Measurements from ENCODE around the gene ZNF335.
A peak's percentile ranks its signal among the peaks of the same experiment; 100 is the strongest.
"Not testable (repeated sequence)": the region's sequence is repeated elsewhere in the genome, so short reads cannot be mapped to it uniquely, and the experiment has no call there.

Gene ZNF335

GRCh38 chr20:46002008-46002407, 30.0 kb upstream of the ZNF335 start:
- peak in 1 of 10 donors; percentile 10 for DNase-seq
- intact Hi-C loops (cut with DNase I) = no loop called here

- intact Hi-C loops (cut with DNase I) = no loop called here
- DNase-seq = peak in 1 of 10 donors; percentile 49
Observed at GRCh38 chr20:46001498-46001897, 29.5 kb upstream of the ZNF335 start.

DNA sequence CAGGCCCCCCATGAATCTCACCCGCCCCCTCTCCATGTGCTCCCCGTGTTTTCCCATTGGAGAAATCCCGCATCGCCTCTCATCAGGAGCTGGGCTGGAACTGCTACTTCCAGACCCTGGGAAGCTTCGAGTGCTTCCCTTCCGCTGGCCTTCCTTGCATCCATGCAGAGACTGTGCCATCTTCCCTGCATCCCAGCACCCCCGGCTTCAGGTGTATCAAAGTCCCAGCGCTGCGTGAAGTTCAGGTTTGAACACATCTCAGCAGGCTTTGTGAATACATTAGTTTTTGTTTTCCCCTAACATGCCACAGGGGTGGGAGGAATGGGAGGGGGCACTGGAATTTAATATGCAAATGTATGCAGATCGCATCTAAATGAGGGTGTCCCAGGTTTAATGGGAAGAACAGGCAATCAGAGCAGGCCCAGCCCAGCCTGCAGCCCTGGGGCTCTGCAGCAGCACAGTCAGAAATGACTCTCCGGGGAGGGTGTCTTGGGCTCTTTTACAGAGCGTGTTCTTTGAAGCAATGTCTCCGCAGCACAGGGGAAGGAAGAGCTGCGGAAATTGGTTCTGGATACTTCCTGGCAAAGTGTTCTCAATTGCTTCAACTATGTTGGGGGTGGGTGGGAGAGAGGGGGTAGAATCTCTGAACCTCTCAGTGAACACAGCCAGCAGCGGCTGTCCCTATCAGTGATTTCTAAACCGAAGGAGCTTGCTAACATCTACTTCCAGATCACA, 28.4 kb upstream of the ZNF335 start:
- peak in 1 of 10 donors; percentile 57 for DNase-seq
- intact Hi-C loops (cut with DNase I) = no loop called here

- intact Hi-C loops (cut with DNase I) = no loop called here
- DNase-seq = peak in 1 of 10 donors; percentile 22
Observed at GRCh38 chr20:45999557-46000261, 27.7 kb upstream of the ZNF335 start.

GRCh38 chr20:45998761-45999160, 26.8 kb upstream of the ZNF335 start:
- peak in 1 of 10 donors; percentile 36 for DNase-seq

DNA sequence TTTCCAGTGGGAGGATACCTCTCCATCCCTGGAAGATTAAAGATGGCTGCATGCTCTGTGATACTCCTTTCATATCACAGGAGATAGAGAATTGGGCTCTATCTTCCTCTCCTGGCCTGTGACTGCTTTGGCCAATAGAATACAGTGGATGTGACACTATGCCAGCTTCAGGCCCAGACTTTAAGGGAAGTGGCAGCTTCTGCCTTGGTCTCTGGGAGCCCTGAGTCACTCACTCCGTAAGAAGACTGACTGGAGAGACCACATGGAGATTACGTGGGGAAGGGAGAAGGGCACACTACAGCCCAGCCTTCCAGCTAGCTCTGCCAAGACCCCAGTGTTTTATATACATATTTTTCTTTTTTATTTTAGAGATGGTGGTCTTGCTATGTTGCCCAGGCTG, 26.3 kb upstream of the ZNF335 start:
- intact Hi-C loops (cut with DNase I) = no loop called here

More at GRCh38 chr20:45998761-45999160, 26.8 kb upstream of the ZNF335 start:
- intact Hi-C loops (cut with DNase I) = no loop called here

GRCh38 chr20:45997187-45997586, 25.2 kb upstream of the ZNF335 start:
- DNase-seq = peak in 1 of 10 donors; percentile 5
- intact Hi-C loops (cut with DNase I) = no loop called here

More for the DNA sequence above, 26.3 kb upstream of the ZNF335 start:
- DNase-seq = peak in 1 of 10 donors; percentile 18

DNA sequence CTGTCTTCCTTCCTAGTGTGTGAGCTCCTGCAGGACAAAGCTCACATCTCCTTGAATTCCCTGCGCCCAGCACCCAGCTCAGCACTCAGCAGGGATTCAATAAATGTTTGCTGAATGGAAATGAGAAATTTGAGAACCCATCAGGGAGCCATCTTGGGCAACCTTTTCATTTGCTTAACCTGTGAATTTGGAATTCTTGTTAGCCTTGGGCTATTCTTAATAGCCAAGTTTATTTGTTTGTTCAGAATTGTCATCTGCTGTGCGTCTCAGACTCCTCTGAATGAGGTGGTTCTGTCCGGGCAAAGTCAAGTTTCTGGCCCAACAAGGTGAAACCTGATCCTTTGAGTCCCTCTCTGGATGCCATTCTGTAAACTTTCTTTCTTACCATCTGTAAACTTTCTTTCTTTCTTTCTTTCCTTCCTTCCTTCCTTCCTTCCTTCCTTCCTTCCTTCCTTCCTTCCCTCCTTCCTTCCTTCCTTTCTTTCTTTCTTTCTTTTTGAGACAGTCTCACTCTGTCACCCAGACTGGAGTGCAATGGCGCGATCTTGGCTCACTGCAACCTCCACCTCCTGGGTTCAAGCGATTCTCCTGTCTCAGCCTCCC, 23.6 kb upstream of the ZNF335 start:
- DNase-seq = peak in 1 of 10 donors; percentile 1
- intact Hi-C loops (cut with DNase I) = not testable (repeated sequence)

DNA sequence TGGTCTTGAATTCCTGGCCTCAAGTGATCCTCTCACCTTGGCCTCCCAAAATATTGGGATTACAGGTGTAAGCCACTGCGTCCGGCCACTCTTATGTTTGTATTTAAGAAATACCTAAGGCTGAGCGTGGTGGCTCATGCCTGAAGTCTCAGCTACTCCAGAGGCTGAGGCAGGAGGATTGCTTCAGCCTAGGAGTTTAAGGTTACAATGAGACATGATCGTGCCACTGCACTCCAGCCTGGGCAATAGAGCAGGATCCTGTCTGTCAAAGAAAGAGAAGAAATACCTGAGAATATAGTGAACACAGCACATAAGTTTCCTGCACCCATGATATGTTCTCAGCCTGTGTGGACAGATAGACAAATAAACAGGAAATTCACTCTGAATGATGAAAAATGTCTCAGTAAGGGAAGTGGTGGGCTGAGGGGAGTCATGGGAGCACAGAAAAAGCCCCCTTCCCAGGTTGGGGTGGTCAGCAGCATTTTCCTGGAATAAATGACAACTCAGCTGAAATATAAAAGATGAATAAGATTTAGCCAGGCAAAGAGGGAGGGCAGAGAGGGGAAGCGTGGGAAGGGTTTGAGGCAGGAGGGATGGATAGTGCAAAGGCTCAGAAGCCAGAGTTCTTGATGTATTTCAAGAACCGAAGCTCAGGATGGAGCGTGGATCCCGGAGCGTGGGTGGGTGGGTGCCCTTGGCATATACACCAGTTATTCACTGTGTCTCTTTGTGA, 22.9 kb upstream of the ZNF335 start:
- intact Hi-C loops (cut with DNase I) = no loop called here
- DNase-seq = peak in 2 of 10 donors; percentile 24 to 33

- intact Hi-C loops (cut with DNase I) = no loop called here
Observed at GRCh38 chr20:45993197-45993951, 21.4 kb upstream of the ZNF335 start.

DNA sequence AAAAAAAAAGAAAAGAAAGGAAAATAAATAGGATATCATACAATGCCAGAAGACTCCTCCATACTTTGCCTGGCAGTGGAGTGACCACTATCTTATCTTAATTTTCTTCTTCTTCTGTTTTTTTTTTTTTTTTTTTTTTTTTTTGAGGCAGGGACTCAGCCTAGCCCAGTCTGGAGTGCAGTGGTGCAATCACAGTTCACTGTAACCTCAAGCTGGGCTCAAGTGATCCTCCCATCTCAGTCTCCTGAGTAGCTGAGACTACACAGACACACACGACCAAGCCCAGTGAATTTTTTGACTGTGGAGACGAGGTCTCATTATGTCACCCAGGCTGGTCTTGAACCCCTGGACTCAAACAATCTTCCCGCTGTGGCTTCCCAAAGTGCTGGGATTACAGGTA, 19.6 kb upstream of the ZNF335 start:
- intact Hi-C loops (cut with DNase I) = no loop called here
- DNase-seq = peak in 1 of 10 donors; percentile 9

More at GRCh38 chr20:45993197-45993951, 21.4 kb upstream of the ZNF335 start:
- peak in 2 of 10 donors; percentile 31 to 46 for DNase-seq

DNA sequence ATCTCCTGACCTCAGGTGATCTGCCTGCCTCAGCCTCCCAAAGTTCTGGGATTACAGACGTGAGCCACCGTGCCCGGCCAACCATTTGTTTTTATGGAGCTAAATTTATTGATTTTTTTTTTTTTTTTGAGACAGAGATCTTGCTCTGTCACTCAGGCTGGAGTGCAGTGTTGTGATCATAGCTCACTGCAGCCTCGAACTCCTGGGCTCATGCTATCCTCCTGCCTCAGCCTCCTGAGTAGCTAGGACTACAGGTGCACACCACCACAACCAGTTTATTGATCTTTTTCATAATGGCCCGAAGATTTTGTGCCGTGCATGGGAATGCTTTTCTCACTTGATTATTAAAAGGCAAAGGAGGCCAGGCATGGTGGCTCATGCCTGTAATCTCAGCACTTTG, 16.8 kb upstream of the ZNF335 start:
- DNase-seq = peak in 2 of 10 donors; percentile 8 to 36
- intact Hi-C loops (cut with DNase I) = not testable (repeated sequence)

DNA sequence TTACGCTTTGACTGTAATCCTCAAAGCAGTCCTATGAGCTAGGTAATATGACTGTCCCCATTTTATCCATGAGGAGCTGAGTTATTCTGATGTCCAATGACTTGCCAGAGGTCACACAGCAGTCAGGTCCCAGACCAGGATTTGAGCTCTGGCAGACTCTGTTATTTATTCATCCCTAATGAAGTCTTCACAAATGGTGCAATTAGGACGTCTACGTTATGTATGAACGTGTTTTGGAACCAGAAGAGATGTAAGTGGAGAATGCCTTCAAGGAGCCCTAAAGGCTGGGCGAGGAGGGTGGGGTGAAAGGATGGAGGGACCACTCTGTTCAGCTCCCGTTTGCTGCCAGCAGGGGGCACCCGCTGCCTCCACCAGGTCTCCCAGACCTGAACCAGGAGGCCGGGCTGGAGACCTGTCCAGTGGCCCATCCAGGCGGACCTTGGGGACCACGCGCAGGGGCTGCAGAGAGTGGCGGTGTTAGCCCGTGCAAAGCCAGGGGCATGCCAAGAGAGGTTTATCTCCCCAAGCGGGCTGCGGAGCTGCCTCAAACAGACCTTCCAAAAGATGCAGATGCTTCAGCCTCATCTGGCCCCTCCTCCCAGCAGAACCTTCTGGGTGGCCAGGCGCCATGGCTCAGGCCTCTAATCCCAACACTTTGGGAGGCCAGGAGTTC, 15.2 kb upstream of the ZNF335 start:
- intact Hi-C loops (cut with DNase I) = no loop called here
- peak; percentile 48 to 96 (median 80) for DNase-seq

DNA sequence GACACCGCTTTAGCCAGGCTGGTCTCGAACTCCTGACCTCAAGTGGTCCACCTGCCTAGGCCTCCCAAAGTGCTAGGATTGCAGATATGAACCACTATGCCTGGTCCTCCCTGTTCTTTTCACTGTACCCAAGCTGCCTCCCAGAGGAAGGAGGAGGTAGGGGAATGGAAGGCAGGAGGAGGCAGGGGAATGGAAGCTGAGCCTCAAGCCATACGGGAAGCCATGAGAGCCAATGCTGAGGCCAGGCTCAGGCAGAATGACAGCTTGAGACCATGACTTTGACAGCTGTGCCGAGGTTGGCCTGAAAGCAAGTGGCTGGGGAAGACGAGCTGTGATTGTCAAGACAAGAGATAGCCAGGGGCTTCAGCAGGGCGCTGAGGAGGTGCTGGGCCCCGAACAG, 13.6 kb upstream of the ZNF335 start:
- peak in 1 of 10 donors; percentile 12 for DNase-seq

GRCh38 chr20:45983279-45983743, 11.3 kb upstream of the ZNF335 start:
- DNase-seq = peak in 1 of 10 donors; percentile 7
- intact Hi-C loops (cut with DNase I) = no loop called here

More for the DNA sequence above, 13.6 kb upstream of the ZNF335 start:
- intact Hi-C loops (cut with DNase I) = no loop called here

DNA sequence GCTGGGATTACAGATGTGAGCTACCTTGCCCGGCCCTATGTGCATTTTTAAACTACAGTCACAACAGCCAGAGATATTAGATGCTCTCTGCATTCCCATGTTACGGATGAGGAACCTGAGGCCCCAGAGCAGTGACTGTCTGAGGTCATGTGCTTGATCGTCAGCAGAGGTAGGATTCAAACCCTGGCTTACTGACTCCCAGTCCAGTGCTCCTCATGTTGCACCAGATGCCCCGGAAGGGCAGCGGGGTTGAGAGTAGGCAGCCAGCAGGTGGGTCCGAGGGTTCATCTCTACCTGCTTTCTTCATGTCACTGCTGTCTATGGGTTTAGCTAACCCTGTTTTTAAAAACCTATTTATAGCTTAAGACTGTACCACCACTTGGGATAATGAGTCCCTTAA, 9.3 kb upstream of the ZNF335 start:
- intact Hi-C loops (cut with DNase I) = no loop called here
- DNase-seq = peak in 1 of 10 donors; percentile 24

DNA sequence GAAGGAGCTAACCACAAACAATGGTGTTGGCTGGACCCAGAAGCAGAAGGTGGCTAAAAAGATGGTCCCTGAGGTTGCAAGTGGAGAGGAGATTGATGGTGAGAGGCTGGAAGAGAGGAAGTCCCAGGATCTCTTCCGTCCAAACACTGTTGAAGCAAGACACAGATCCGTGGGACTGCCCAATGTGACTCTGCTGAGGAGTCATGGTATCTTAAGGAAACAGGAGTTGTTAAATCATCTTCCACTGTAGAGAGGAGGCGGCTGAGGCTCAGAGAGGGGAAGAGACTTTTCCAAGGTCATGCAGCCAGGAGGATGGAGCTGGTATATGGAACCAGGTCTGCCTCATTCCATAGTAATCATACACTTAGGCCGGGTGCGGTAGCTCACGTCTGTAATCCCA, 4.1 kb upstream of the ZNF335 start:
- DNase-seq = peak in 2 of 10 donors; percentile 2 to 6
- intact Hi-C loops (cut with DNase I) = no loop called here

- peak in 2 of 10 donors; percentile 43 to 47 for DNase-seq
- intact Hi-C loops (cut with DNase I) = no loop called here
Observed at GRCh38 chr20:45975686-45976085, 3.7 kb upstream of the ZNF335 start.

Measured in posterior cingulate gyrus (tissue), 11 donors.